ENCODE data around the gene E2F1.

Gene E2F1

DNA sequence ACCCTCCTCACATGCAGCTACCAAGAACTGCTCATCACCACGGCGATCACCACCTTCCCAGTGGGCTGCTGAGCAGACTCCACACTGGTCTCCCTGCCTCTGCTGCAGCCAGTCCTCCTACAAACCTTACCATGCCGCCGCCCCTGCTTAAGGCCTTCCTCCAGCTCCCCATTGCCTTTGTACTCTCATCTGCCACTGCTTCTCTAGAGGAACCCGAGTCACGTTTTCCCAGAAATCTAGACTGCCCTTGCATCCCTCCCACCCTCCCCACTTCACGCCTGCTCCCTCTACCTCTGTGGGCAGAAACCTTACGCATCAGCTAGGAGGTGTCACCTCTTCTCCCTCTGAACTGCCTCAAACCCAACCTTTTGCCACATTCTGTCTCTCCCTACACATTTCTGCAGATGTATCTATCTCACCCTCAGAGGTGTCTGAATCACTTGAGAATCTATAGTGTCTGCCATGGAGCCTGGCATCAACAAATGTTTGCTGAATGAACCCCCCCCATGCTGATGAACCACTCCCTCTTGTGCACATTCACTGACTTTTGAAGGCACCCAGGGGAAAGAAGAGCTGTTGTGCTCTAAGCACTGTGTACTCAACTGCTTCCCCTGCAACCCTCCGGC, 4.3 kb downstream of the E2F1 start:
- H3K27ac ChIP-seq (ENCODE audit: low read length) = no peak overlapping the region
- no peaks in the 10 kb centered on the region for H3K9me3 ChIP-seq (ENCODE audit: control insufficient read depth in 1 of 2, low read length in 2 of 2)
- peaks cover 3 to 21% of the 10 kb centered on the region in 2 donors for H3K4me1 ChIP-seq (ENCODE audit: control insufficient read depth in 1 of 2, insufficient read depth in 2 of 2, low read length in 2 of 2)
- no peaks in the 10 kb centered on the region for H3K36me3 ChIP-seq (ENCODE audit: control insufficient read depth in 1 of 2, insufficient read depth in 2 of 2, low read length in 2 of 2)
- H3K4me3 ChIP-seq (ENCODE audit: low read depth in 1 of 2, low read length in 2 of 2) = no peak overlapping the region
- H3K27me3 ChIP-seq (ENCODE audit: low read depth, low read length) = no peaks in the 10 kb centered on the region

DNA sequence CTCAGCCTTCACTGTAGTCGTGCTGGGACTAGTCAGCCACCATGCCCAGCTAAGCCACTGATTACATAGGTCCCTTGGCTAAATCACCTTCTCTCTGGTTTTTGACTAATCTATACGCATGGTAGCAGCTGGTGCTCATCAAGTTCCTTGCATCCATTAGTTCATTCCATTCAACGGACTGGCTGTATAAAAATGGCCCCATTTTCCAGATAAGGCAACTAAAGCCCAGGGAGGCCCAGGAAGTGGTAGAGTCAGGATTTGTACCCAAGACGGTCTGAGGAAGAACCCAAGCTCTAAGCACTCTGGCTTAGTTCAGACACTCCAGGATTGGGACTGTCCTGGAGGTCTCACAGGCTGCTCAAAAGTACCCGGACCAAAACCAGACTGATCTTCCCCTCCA, 4.9 kb downstream of the E2F1 start:
- H3K4me3 ChIP-seq (ENCODE audit: low read depth in 1 of 2, low read length in 2 of 2) = no peak overlapping the region
- no peak overlapping the region for H3K27ac ChIP-seq (ENCODE audit: low read length)
- no peaks in the 10 kb centered on the region for H3K9me3 ChIP-seq (ENCODE audit: control insufficient read depth in 1 of 2, low read length in 2 of 2)
- no peaks in the 10 kb centered on the region for H3K27me3 ChIP-seq (ENCODE audit: low read depth, low read length)
- no peaks in the 10 kb centered on the region for H3K36me3 ChIP-seq (ENCODE audit: control insufficient read depth in 1 of 2, insufficient read depth in 2 of 2, low read length in 2 of 2)
- peaks cover 0 to 22% of the 10 kb centered on the region in 2 donors for H3K4me1 ChIP-seq (ENCODE audit: control insufficient read depth in 1 of 2, insufficient read depth in 2 of 2, low read length in 2 of 2)

DNA sequence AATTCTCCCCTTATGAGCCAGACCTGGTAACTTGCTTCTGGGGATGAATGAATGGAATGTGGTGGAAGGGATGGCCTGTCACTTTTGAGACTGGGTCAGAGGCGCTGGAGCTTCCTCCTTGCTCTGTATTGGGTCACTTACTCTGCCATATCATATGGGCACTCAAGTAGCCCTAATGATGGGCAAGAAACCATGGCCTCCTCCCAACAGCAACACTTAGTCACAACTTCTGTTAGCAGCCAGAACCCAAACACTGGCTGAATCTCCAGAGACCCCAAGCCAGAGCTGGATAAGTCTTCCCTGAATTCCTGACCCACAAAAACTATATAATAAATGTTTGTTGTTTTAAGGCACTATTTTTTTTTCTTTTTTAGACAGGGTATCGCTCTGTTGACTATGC, 5.5 kb downstream of the E2F1 start:
- no peak overlapping the region for H3K27ac ChIP-seq (ENCODE audit: low read length)
- H3K27me3 ChIP-seq (ENCODE audit: low read depth, low read length) = no peaks in the 10 kb centered on the region
- H3K4me3 ChIP-seq (ENCODE audit: low read depth in 1 of 2, low read length in 2 of 2) = no peak overlapping the region
- H3K9me3 ChIP-seq (ENCODE audit: control insufficient read depth in 1 of 2, low read length in 2 of 2) = no peaks in the 10 kb centered on the region
- H3K36me3 ChIP-seq (ENCODE audit: control insufficient read depth in 1 of 2, insufficient read depth in 2 of 2, low read length in 2 of 2) = no peaks in the 10 kb centered on the region
- H3K4me1 ChIP-seq (ENCODE audit: control insufficient read depth in 1 of 2, insufficient read depth in 2 of 2, low read length in 2 of 2) = peaks cover 4 to 27% of the 10 kb centered on the region in 2 donors

DNA sequence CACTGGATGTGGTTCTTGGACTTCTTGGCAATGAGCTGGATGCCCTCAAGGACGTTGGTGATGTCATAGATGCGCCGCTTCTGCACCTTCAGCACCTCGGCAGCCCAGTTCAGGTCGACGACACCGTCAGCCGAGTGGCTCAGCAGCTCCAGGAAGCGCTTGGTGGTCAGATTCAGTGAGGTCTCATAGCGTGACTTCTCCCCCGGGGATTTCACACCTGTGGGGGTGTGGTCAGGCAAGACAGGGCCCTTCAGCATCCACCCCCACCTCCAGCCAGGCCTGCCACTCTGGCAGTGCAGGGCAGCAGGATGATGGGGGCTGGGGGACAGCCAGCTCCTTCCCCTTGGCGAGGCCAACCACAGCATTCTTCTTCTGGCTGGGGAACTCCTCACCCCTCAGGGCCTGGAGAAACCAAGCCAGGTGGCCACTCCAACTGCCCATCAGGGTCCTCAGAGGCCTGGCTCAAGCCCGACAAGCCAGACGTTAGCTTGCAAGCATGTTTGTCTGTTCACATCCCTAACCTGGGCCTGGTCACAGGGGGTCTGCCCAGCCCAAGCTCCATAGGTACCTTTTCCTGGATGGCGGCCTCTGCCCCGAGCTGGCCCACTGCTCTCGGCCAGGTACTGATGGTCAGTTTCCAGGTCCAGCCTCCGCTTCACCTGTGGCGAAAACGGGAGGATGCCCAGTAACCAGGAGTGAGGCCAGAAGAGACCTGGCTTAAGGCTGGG, 6.3 kb downstream of the E2F1 start:
- peaks cover 12 to 27% of the 10 kb centered on the region in 2 donors for H3K4me1 ChIP-seq (ENCODE audit: control insufficient read depth in 1 of 2, insufficient read depth in 2 of 2, low read length in 2 of 2)
- no peak overlapping the region for H3K27ac ChIP-seq (ENCODE audit: low read length)
- H3K27me3 ChIP-seq (ENCODE audit: low read depth, low read length) = no peaks in the 10 kb centered on the region
- no peaks in the 10 kb centered on the region for H3K9me3 ChIP-seq (ENCODE audit: control insufficient read depth in 1 of 2, low read length in 2 of 2)
- no peak overlapping the region for H3K4me3 ChIP-seq (ENCODE audit: low read depth in 1 of 2, low read length in 2 of 2)
- no peaks in the 10 kb centered on the region for H3K36me3 ChIP-seq (ENCODE audit: control insufficient read depth in 1 of 2, insufficient read depth in 2 of 2, low read length in 2 of 2)

DNA sequence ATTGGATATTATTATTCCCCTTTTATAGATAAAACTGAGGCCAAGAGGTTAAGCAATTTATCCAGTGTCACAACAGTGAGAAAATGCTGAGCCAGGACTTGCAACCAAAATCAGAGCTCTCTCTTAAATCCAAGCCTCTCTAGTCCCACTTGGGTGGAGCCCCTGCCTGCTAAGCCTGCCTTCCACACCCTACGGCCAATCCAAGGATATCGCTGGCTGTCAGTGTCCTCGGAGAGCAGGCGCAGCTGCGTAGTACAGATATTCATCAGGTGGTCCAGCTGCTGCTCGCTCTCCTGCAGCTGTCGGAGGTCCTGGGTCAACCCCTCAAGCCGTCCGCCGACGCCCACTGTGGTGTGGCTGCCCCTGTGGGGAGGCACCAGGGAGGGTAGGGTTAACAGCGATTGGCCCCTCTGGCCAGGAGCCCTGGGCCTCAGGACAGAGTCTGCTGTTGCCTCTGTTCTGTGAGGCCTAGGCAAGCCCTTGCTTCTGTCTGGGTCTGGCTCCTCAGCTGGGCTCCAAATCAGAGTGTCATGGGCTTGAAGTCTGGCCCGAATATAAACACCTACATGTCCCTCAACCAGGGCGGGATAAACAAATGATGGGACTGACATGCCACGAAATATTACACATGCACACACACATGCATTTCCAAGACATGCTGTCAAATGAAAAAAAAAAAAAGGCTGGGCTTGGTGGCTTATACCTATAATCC, 8.0 kb downstream of the E2F1 start:
- Histone ChIP-seq H3K36me3 (ENCODE audit: control insufficient read depth in 1 of 2, insufficient read depth in 2 of 2, low read length in 2 of 2) (no peaks in the 10 kb centered on the region), H3K9me3 (ENCODE audit: control insufficient read depth in 1 of 2, low read length in 2 of 2) (no peaks in the 10 kb centered on the region), H3K27me3 (ENCODE audit: low read depth, low read length) (no peaks in the 10 kb centered on the region), H3K4me1 (ENCODE audit: control insufficient read depth in 1 of 2, insufficient read depth in 2 of 2, low read length in 2 of 2) (peaks cover 14 to 35% of the 10 kb centered on the region in 2 donors), H3K4me3 (ENCODE audit: low read depth in 1 of 2, low read length in 2 of 2) (no peak overlapping the region), H3K27ac (ENCODE audit: low read length) (no peak overlapping the region)

DNA sequence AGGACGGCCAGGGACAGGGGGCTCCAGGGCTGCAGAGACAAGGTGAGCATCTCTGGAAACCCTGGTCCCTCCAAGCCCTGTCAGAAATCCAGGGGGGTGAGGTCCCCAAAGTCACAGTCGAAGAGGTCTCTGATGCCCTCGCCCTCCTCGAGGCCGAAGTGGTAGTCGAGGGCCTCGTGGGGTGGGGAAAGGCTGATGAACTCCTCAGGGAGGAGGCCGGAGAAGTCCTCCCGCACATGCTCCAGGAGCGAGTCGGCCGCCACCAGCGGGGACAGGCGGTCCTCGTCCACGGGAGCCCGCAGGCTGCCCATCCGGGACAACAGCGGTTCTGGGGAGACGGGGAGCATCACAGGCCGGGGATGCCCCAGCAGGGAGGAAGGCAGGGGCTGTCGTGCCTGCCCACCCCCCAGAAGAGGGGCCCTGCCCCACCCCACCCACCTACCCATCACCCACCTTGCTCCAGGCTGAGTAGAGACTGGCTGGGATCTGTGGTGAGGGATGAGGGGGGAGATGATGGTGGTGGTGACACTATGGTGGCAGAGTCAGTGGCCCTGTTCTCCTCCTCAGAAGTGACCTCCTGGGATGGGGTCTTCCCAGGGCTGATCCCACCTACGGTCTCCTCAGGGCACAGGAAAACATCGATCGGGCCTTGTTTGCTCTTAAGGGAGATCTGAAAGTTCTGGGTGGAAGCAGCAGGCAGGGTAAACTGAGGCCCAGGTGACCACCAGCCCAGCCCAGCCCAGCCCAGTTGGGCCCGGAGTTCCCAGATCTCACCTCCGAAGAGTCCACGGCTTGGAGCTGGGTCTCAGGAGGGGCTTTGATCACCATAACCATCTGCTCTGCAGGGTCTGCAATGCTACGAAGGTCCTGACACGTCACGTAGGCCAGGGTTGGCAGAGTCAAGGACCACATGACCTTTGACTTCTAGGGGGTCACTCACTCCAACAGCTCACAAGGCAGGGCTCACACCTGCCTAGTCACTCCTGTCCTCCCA, 9.2 kb downstream of the E2F1 start:
- no peaks in the 10 kb centered on the region for H3K9me3 ChIP-seq (ENCODE audit: control insufficient read depth in 1 of 2, low read length in 2 of 2)
- H3K27ac ChIP-seq (ENCODE audit: low read length) = no peak overlapping the region
- peaks cover 20 to 45% of the 10 kb centered on the region in 2 donors for H3K4me1 ChIP-seq (ENCODE audit: control insufficient read depth in 1 of 2, insufficient read depth in 2 of 2, low read length in 2 of 2)
- H3K36me3 ChIP-seq (ENCODE audit: control insufficient read depth in 1 of 2, insufficient read depth in 2 of 2, low read length in 2 of 2) = no peaks in the 10 kb centered on the region
- H3K4me3 ChIP-seq (ENCODE audit: low read depth in 1 of 2, low read length in 2 of 2) = no peak overlapping the region
- no peaks in the 10 kb centered on the region for H3K27me3 ChIP-seq (ENCODE audit: low read depth, low read length)

DNA sequence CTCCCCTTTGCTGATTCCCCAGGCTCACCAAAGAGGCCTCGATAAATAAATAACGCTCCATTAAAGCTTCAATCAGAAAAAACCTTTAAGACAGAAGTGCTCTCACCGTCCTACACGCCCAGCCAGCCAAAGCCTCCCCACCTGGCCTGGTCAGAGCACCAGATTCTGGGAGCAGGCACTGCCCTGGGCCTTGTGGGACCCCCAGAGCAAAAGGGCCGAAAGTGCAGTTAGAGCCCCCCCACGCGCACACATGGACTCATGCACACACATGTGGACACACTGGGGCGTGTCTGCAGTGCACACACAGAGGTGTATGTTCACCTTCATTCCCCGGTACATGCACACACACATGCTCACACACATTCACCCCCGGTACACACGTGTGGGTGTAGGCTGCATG, 10.1 kb downstream of the E2F1 start:
- Histone ChIP-seq H3K36me3 (ENCODE audit: control insufficient read depth in 1 of 2, insufficient read depth in 2 of 2, low read length in 2 of 2) (peaks cover 0 to 2% of the 10 kb centered on the region in 2 donors), H3K27ac (ENCODE audit: low read length) (peak overlapping the region; percentile 78), H3K4me3 (ENCODE audit: low read depth in 1 of 2, low read length in 2 of 2) (peak overlapping the region in 1 of 2 donors; percentile 55), H3K27me3 (ENCODE audit: low read depth, low read length) (no peaks in the 10 kb centered on the region), H3K9me3 (ENCODE audit: control insufficient read depth in 1 of 2, low read length in 2 of 2) (no peaks in the 10 kb centered on the region), H3K4me1 (ENCODE audit: control insufficient read depth in 1 of 2, insufficient read depth in 2 of 2, low read length in 2 of 2) (peaks cover 20 to 45% of the 10 kb centered on the region in 2 donors)

DNA sequence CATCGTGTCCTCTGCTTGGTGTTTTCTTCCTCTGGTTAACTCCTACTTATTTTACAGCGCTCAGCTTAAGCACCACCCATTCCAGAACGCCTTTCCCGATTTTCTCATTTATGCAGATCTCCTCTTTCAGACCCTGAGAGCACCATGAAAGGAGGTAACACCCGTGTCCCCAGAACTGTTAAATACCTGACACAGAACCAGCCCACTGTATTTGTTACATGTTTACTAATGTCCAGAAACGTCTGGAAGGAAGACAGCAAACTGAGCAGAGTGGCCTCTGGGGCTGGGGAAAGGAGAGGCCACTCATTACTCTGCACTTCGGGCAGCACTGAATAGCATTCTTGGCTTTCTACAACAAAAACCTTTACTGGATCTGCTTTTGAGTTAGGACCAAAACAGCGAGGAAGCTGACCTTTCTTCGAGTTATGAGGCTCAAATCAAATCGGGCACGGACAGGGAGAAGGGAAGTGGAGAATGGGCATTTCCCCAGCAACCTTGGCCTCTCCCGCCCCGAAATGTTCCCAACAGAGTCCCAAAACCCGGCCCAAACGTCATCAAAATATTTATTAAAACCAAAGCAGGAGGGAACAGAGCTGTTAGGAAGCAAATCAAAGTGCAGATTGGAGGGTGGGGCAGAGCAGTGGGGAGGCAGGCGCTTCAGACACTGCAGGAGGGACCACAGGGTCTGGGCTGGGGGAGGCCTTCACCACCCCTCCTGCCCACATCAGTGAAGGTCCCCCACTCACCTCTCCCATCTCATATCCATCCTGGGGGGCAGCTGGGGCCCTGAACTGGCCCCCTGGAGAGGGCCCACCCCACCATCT, 10.8 kb downstream of the E2F1 start:
- Histone ChIP-seq H3K4me3 (ENCODE audit: low read depth in 1 of 2, low read length in 2 of 2) (peak overlapping the region; percentile 55 to 62), H3K4me1 (ENCODE audit: control insufficient read depth in 1 of 2, insufficient read depth in 2 of 2, low read length in 2 of 2) (peaks cover 20 to 45% of the 10 kb centered on the region in 2 donors), H3K27me3 (ENCODE audit: low read depth, low read length) (no peaks in the 10 kb centered on the region), H3K27ac (ENCODE audit: low read length) (peak overlapping the region; percentile 78), H3K9me3 (ENCODE audit: control insufficient read depth in 1 of 2, low read length in 2 of 2) (no peaks in the 10 kb centered on the region), H3K36me3 (ENCODE audit: control insufficient read depth in 1 of 2, insufficient read depth in 2 of 2, low read length in 2 of 2) (peaks cover 0 to 4% of the 10 kb centered on the region in 2 donors)

DNA sequence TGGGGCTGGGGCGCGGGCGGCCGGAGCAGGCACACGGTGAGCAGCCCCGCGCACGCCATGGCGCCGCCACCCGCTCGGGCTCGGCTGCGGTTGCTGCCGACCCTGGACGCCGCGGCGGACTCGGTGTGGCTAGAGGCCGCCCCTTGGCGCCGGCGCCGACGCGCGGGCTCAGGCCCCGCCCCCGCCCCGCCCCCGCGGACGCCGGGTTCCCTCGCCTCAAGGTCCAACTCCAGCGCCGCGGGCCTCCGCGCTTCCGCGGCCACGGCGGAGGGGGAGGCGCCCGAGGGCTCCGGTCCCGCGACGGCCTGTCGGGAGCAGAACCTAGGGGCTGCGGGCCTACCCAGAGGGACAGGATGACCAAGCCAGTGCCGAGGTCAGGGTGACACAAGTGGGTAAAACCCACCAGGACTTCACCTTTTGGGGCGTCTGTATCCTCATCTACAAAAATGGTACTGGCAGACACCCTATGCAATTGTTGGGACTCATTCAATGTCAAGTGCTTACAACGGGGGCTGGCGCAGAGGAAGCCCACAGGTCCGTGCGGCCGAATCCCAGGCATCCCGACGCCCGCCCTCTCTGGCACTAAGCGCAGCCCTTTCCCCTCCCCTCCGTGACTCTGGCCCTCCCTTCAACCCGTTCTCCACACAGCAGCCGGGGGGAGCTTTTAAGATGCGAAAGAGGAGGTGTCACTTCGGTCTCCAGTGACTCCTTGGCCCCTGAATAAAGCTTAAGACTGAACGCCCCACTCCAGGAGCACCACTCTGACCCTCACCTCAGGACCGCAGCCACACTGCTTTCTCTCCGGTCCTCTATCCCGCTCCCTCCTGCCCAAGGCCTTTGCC, 11.7 kb downstream of the E2F1 start, which contains the start of gene NECAB3:
Gene NECAB3 (minus strand): TSS at position 135 of the 842 bp plus-strand sequence. CDS start 76 bp downstream, at position 59.
- Histone ChIP-seq H3K27me3 (ENCODE audit: low read depth, low read length) (no peaks in the 10 kb centered on the region), H3K36me3 (ENCODE audit: control insufficient read depth in 1 of 2, insufficient read depth in 2 of 2, low read length in 2 of 2) (peaks cover 0 to 4% of the 10 kb centered on the region in 2 donors), H3K9me3 (ENCODE audit: control insufficient read depth in 1 of 2, low read length in 2 of 2) (no peaks in the 10 kb centered on the region), H3K4me3 (ENCODE audit: low read depth in 1 of 2, low read length in 2 of 2) (peak within 1 kb of the TSS; percentile 68 to 70), H3K4me1 (ENCODE audit: control insufficient read depth in 1 of 2, insufficient read depth in 2 of 2, low read length in 2 of 2) (peaks cover 20 to 45% of the 10 kb centered on the region in 2 donors), H3K27ac (ENCODE audit: low read length) (peak within 1 kb of the TSS; percentile 78)
